Measurements from ENCODE around the gene AKAP11.

The AKAP11 gene

GRCh38 chr13:42360046-42360574 lies 88.2 kb downstream of the AKAP11 start:
- TF ChIP-seq CTCF (IDR thresholded peaks at IDR 0.05; ENCODE audit: insufficient read depth, missing control alignments), result no peak
- no peak for DNase-seq (ENCODE audit: insufficient read length, low spot score)
- FAIRE-seq, result no peak

- DNase-seq (ENCODE audit: insufficient read length, low spot score) (no peak), FAIRE-seq (no peak)
- TF ChIP-seq CTCF (IDR thresholded peaks at IDR 0.05; ENCODE audit: insufficient read depth, missing control alignments), result no peak
Measured at GRCh38 chr13:42361701-42362100, 89.7 kb downstream of the AKAP11 start.

- no peak for TF ChIP-seq CTCF (IDR thresholded peaks at IDR 0.05; ENCODE audit: insufficient read depth, missing control alignments)
- FAIRE-seq (no peak), DNase-seq (ENCODE audit: insufficient read length, low spot score) (no peak)
Measured at GRCh38 chr13:42363941-42364612, 92.1 kb downstream of the AKAP11 start.

GRCh38 chr13:42364613-42365000 lies 92.7 kb downstream of the AKAP11 start:
- DNase-seq (ENCODE audit: insufficient read length, low spot score) (no peak), FAIRE-seq (no peak)
- TF ChIP-seq CTCF (IDR thresholded peaks at IDR 0.05; ENCODE audit: insufficient read depth, missing control alignments), result no peak

- TF ChIP-seq CTCF (IDR thresholded peaks at IDR 0.05; ENCODE audit: insufficient read depth, missing control alignments), result no peak
- FAIRE-seq (no peak), DNase-seq (ENCODE audit: insufficient read length, low spot score) (no peak)
Measured at GRCh38 chr13:42367831-42368230, 95.9 kb downstream of the AKAP11 start.

- FAIRE-seq (no peak), DNase-seq (ENCODE audit: insufficient read length, low spot score) (no peak)
- TF ChIP-seq CTCF (IDR thresholded peaks at IDR 0.05; ENCODE audit: insufficient read depth, missing control alignments), result no peak
Measured at GRCh38 chr13:42369071-42369797, 97.3 kb downstream of the AKAP11 start.

- DNase-seq (ENCODE audit: insufficient read length, low spot score) (no peak), FAIRE-seq (no peak)
- TF ChIP-seq CTCF (IDR thresholded peaks at IDR 0.05; ENCODE audit: insufficient read depth, missing control alignments), result no peak
Measured at GRCh38 chr13:42370229-42370628, 98.3 kb downstream of the AKAP11 start.

All from D721Med (cell line).